Measurements from ENCODE around the gene DIP2A.

The DIP2A gene

DNA sequence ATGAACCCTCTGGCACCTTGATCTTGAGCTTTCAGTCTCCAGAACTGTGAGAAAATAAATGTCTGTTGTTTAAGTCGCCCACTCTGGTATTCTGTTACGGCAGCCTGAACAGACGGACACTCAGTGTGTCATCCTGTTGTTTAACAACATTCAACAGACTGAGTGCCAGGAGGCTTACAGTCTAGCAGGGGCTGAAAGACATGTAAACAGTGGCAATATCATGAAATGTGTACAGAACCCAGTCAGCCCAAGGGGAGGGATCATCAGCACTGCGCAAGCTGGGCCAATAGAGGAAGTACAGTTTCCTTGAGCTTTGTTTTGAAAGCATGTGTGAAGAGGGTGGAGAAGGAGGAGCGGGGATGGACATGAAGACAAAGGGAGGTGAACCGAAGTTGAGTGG is 13.6 kb downstream of the DIP2A start:
- Histone ChIP-seq H3K4me3 (ENCODE audit: low read depth in 1 of 2, low read length in 2 of 2) (no peak overlapping the region), H3K4me1 (ENCODE audit: insufficient read depth, low read length) (no peaks in the 10 kb centered on the region), H3K79me2 (ENCODE audit: insufficient read depth, low read length) (peaks cover 68% of the 10 kb centered on the region), H3K36me3 (ENCODE audit: insufficient read depth, low read length) (peaks cover 11% of the 10 kb centered on the region), H3K4me2 (ENCODE audit: insufficient read depth, low read length) (no peak overlapping the region), H3K9ac (ENCODE audit: low read depth, low read length) (no peak overlapping the region), H3K9me3 (ENCODE audit: insufficient read depth, low read length, severe bottlenecking) (no peaks in the 10 kb centered on the region), H3K27ac (ENCODE audit: low read length) (no peak overlapping the region), H3K27me3 (ENCODE audit: insufficient read depth, low read length, poor library complexity) (no peaks in the 10 kb centered on the region), H4K20me1 (ENCODE audit: insufficient read depth, low read length) (peaks cover 6% of the 10 kb centered on the region; the same call in 1 of the 2 replicates), H2AFZ (ENCODE audit: low read depth, low read length) (no peak overlapping the region)
- ATAC-seq (ENCODE audit: insufficient read depth, low read depth) (no peak), DNase-seq (no peak)
- TF ChIP-seq CTCF (IDR thresholded peaks at IDR 0.05; ENCODE audit: borderline replicate concordance, extremely low read depth, low read length, poor library complexity, severe bottlenecking) (no peak), EZH2 (IDR thresholded peaks at IDR 0.05; ENCODE audit: borderline replicate concordance, low read depth, low read length, severe bottlenecking) (no peak)

DNA sequence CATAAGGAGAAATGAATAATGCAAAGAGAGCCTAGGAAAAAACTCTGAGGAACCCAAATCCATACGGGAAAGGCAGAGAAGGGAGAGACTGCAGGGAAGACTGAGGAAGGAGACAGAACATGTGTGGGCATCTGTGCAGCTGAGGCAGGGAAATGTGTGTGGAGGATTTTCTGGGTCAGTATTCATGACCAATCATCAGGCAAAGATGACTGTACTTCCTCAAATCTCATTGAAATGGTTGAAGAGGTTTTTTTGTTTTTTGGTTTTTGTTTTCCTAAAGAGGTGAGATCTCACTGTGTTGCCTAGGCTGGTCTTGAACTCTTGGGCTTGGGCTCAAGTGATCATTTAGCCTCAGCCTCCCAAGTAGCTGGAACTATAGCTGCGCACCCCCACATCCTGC is 15.7 kb downstream of the DIP2A start:
- H3K9ac ChIP-seq (ENCODE audit: low read depth, low read length) = no peak overlapping the region
- no peak overlapping the region for H2AFZ ChIP-seq (ENCODE audit: low read depth, low read length)
- H3K27me3 ChIP-seq (ENCODE audit: insufficient read depth, low read length, poor library complexity) = no peaks in the 10 kb centered on the region
- H3K4me1 ChIP-seq (ENCODE audit: insufficient read depth, low read length) = no peaks in the 10 kb centered on the region
- no peak overlapping the region for H3K4me2 ChIP-seq (ENCODE audit: insufficient read depth, low read length)
- ATAC-seq (ENCODE audit: insufficient read depth, low read depth) (no peak), DNase-seq (no peak)
- H3K9me3 ChIP-seq (ENCODE audit: insufficient read depth, low read length, severe bottlenecking) = no peaks in the 10 kb centered on the region
- TF ChIP-seq CTCF (IDR thresholded peaks at IDR 0.05; ENCODE audit: borderline replicate concordance, extremely low read depth, low read length, poor library complexity, severe bottlenecking) = no peak
- no peak for TF ChIP-seq EZH2 (IDR thresholded peaks at IDR 0.05; ENCODE audit: borderline replicate concordance, low read depth, low read length, severe bottlenecking)
- H3K36me3 ChIP-seq (ENCODE audit: insufficient read depth, low read length) = peaks cover 13% of the 10 kb centered on the region
- H3K79me2 ChIP-seq (ENCODE audit: insufficient read depth, low read length) = peaks cover 59% of the 10 kb centered on the region
- no peak overlapping the region for H3K4me3 ChIP-seq (ENCODE audit: low read depth in 1 of 2, low read length in 2 of 2)
- H4K20me1 ChIP-seq (ENCODE audit: insufficient read depth, low read length) = peaks cover 2% of the 10 kb centered on the region; the same call in 1 of the 2 replicates
- no peak overlapping the region for H3K27ac ChIP-seq (ENCODE audit: low read length)

- TF ChIP-seq EZH2 (IDR thresholded peaks at IDR 0.05; ENCODE audit: borderline replicate concordance, low read depth, low read length, severe bottlenecking) (no peak), CTCF (IDR thresholded peaks at IDR 0.05; ENCODE audit: borderline replicate concordance, extremely low read depth, low read length, poor library complexity, severe bottlenecking) (no peak)
- Histone ChIP-seq H4K20me1 (ENCODE audit: insufficient read depth, low read length) (peaks cover 5% of the 10 kb centered on the region; the same call in 1 of the 2 replicates), H3K27ac (ENCODE audit: low read length) (no peak overlapping the region), H3K4me1 (ENCODE audit: insufficient read depth, low read length) (no peaks in the 10 kb centered on the region), H3K4me2 (ENCODE audit: insufficient read depth, low read length) (no peak overlapping the region), H3K27me3 (ENCODE audit: insufficient read depth, low read length, poor library complexity) (no peaks in the 10 kb centered on the region), H2AFZ (ENCODE audit: low read depth, low read length) (no peak overlapping the region), H3K9ac (ENCODE audit: low read depth, low read length) (no peak overlapping the region), H3K36me3 (ENCODE audit: insufficient read depth, low read length) (peaks cover 12% of the 10 kb centered on the region), H3K9me3 (ENCODE audit: insufficient read depth, low read length, severe bottlenecking) (no peaks in the 10 kb centered on the region), H3K79me2 (ENCODE audit: insufficient read depth, low read length) (peaks cover 58% of the 10 kb centered on the region), H3K4me3 (ENCODE audit: low read depth in 1 of 2, low read length in 2 of 2) (no peak overlapping the region)
- ATAC-seq (ENCODE audit: insufficient read depth, low read depth) (no peak), DNase-seq (no peak)
These were observed 16.6 kb downstream of the DIP2A start for GRCh38 chr21:46475296-46475695.

GRCh38 chr21:46477765-46478164 is 19.1 kb downstream of the DIP2A start:
- Histone ChIP-seq H4K20me1 (ENCODE audit: insufficient read depth, low read length) (peaks cover 12% of the 10 kb centered on the region; the same call in 1 of the 2 replicates), H3K9ac (ENCODE audit: low read depth, low read length) (no peak overlapping the region), H3K4me2 (ENCODE audit: insufficient read depth, low read length) (no peak overlapping the region), H3K9me3 (ENCODE audit: insufficient read depth, low read length, severe bottlenecking) (no peaks in the 10 kb centered on the region), H3K79me2 (ENCODE audit: insufficient read depth, low read length) (peaks cover 53% of the 10 kb centered on the region), H3K4me3 (ENCODE audit: low read depth in 1 of 2, low read length in 2 of 2) (no peak overlapping the region), H3K4me1 (ENCODE audit: insufficient read depth, low read length) (no peaks in the 10 kb centered on the region), H3K36me3 (ENCODE audit: insufficient read depth, low read length) (peaks cover 15% of the 10 kb centered on the region), H3K27ac (ENCODE audit: low read length) (no peak overlapping the region), H3K27me3 (ENCODE audit: insufficient read depth, low read length, poor library complexity) (no peaks in the 10 kb centered on the region), H2AFZ (ENCODE audit: low read depth, low read length) (no peak overlapping the region)
- TF ChIP-seq EZH2 (IDR thresholded peaks at IDR 0.05; ENCODE audit: borderline replicate concordance, low read depth, low read length, severe bottlenecking) = no peak
- DNase-seq (no peak), ATAC-seq (ENCODE audit: insufficient read depth, low read depth) (no peak)

All from DND-41 (cell line).